ENCODE measurements around the gene DOCK8.

DOCK8 gene

GRCh38 chr9:511861-512260, 297.2 kb downstream of the DOCK8 start:
- no peak for DNase-seq

GRCh38 chr9:512555-513272, 298.0 kb downstream of the DOCK8 start:
- DNase-seq: no peak
